HG03280 (cell line): ENCODE measurements around the gene TWF1.
"Not testable (repeated sequence)": the region's sequence is repeated elsewhere in the genome, so short reads cannot be mapped to it uniquely, and the experiment has no call there.

ENCODE experiments used
- ATAC-seq: cut with Tn5 transposase; IDR thresholded peaks from one replicate; pipeline ENCODE4 v1.9.1; 2021; ENCODE audit warnings: mild to moderate bottlenecking, moderate library complexity; ENCODE audit not compliant: unreplicated experiment

TWF1 gene

GRCh38 chr12:43805860-43806736 is at the start of gene TWF1:
Gene TWF1 (minus strand): TSS chr12:43806317. CDS start chr12:43806245, 72 bp downstream.
- ATAC-seq, result peak; percentile 97

- ATAC-seq, result no peak
Measured at GRCh38 chr12:43852744-43853143, 46.6 kb upstream of the TWF1 start.

- no peak for ATAC-seq
Measured at GRCh38 chr12:43848786-43849185, 42.7 kb upstream of the TWF1 start.

- ATAC-seq, result no peak
Measured at GRCh38 chr12:43848226-43848507, 42.0 kb upstream of the TWF1 start.

- ATAC-seq, result not testable (repeated sequence)
Measured at GRCh38 chr12:43847425-43848225, 41.5 kb upstream of the TWF1 start.

- ATAC-seq, result no peak
Measured at GRCh38 chr12:43842259-43842658, 36.1 kb upstream of the TWF1 start.

- no peak for ATAC-seq
Measured at GRCh38 chr12:43841253-43841652, 35.1 kb upstream of the TWF1 start.

- ATAC-seq, result no peak
Measured at GRCh38 chr12:43840338-43840737, 34.2 kb upstream of the TWF1 start.

GRCh38 chr12:43836475-43836989 is 30.4 kb upstream of the TWF1 start:
- ATAC-seq, result no peak

- ATAC-seq, result peak; percentile 85
Measured at GRCh38 chr12:43835656-43836474, 29.7 kb upstream of the TWF1 start, which contains the start of gene TMEM117. Gene TMEM117 (plus strand): TSS chr12:43836081.

GRCh38 chr12:43835264-43835655 is 29.1 kb upstream of the TWF1 start:
- peak; percentile 9 for ATAC-seq

- ATAC-seq, result no peak
Measured at GRCh38 chr12:43832463-43833168, 26.5 kb upstream of the TWF1 start.

GRCh38 chr12:43827093-43827492 is 21.0 kb upstream of the TWF1 start:
- ATAC-seq, result no peak

GRCh38 chr12:43826681-43827080 is 20.6 kb upstream of the TWF1 start:
- no peak for ATAC-seq

- ATAC-seq, result no peak
Measured at GRCh38 chr12:43824207-43824775, 18.2 kb upstream of the TWF1 start.

GRCh38 chr12:43816168-43816567 is 10.1 kb upstream of the TWF1 start:
- ATAC-seq, result no peak

GRCh38 chr12:43815416-43815815 is 9.3 kb upstream of the TWF1 start:
- no peak for ATAC-seq

GRCh38 chr12:43812926-43813325 is 6.8 kb upstream of the TWF1 start:
- no peak for ATAC-seq

GRCh38 chr12:43812057-43812456 is 5.9 kb upstream of the TWF1 start:
- ATAC-seq, result no peak

GRCh38 chr12:43807386-43807785 is 1.3 kb upstream of the TWF1 start:
- ATAC-seq, result no peak
